ENCODE measurements around the gene IRS1.

The IRS1 gene

GRCh38 chr2:226788881-226789490 is 10.6 kb downstream of the IRS1 start:
- DNase-seq = no peak

DNA sequence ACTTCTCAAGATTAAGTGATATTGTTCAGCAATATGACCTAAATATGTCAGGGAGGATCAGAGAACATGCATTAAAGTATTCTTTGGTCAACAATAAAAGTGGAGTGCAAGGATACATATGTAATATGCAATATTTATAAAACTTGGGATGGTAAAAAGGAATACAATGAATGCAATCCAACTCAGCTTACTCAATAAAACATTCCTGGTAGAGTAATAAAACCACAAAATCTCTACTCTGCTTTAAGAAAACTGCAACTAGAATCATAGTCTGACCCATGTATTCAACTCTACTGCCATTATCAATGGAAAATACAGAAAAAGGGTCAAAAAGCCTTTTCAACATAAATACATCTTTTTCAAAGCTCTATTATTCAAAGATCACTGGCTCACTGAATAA is 11.6 kb downstream of the IRS1 start:
- no peak for DNase-seq

DNA sequence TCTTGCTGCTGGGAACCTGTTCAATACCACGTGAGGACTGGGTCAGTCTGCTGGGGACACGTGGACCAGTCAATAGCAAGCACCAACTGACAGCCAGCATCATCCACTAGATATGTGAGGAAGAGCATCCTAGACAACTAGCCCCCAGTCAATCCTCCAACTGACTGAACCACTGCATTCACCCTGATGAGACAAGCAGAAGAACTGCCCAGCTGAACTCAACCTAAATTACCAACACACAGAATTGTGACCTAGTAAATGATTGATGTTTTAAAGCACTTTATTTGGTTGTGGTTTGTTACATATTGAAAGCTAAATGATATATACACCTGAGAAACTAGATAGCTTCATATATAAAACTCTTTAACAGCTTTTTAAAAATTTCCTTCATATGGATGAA is 15.7 kb downstream of the IRS1 start:
- DNase-seq = no peak

DNA sequence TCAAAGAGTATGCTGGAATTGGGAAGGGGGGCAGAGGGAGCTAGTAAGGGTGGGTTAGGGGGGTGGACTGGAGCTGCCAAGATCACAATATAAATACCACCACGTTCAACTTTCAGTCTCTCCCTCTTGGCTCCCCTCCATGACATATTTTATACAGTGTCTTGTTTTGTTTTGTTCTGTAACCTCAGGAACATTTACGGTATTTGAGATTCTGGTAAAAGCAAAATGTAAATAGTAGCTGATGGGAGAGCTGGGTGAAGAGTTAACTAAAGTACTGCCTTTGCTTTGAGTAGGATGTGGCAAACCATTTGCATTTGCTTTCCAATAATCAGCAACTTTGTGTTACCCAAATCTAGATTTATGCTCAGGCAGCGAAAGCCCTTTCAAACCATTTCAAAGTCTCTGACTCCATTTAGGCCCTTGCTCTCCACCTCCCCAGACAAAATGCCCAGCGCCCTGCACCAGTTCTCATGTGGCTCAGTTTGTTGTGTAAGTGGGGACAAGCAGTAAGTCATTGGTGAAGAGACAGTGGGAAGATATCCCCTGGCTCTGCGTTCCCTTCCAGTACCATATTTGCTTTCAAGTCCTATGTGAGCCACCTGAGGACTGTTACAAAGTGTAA is 17.4 kb downstream of the IRS1 start:
- no peak for DNase-seq

DNA sequence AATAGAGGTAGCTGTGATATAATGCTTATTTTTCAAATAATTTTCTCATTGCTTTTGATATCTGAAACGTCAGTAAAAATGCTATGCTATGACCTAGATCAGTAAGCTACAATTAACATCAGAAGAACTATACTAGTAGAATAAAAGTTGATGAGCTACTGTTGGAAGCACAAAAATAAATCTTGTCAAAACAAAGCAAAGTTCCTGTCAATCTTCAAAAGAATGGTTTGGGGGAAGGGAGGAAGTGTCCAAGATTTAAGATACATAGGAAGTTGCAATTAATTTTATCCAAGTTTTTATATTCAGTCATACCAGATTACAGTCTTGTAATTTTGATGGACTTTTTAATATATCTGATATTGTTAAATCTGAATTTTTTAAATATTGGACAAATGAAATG is 19.2 kb downstream of the IRS1 start:
- no peak for DNase-seq

DNA sequence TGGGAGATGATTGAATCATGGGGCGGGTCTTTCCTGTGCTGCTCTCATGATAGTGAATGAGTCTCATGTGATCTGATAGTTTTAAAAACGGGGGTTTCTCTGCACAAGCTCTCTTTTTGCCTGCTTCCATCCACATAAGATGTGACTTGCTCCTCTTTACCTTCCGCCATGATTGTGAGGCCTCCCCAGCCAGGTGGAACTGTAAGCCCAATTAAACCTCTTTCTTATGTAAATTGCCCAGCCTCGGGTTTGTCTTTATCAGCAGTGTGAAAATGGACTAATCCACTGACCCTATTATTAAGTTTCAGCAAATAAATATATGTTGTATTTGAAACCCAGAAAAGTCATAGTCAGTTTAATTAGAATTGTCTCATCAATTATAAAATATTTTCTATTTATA is 22.0 kb downstream of the IRS1 start:
- no peak for DNase-seq

DNA sequence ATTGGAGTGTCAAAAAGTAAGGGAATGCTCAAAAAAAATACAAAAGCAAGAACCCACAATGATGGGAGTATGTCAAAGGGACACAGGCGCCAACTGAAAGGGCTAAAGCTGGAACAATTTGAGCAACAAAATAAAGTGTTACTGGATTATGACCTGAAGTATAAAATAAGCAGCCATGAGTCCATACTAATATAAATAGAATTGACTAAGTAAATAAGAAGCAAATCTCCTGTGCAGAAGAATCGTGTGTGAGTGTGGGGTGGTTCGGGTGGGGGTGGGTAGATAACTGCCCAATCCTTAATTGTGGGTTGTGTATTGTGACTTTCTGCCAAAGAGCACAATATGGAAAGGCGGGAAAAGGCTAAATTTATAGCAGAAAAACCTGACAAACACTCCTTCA is 23.5 kb downstream of the IRS1 start:
- DNase-seq = no peak

DNA sequence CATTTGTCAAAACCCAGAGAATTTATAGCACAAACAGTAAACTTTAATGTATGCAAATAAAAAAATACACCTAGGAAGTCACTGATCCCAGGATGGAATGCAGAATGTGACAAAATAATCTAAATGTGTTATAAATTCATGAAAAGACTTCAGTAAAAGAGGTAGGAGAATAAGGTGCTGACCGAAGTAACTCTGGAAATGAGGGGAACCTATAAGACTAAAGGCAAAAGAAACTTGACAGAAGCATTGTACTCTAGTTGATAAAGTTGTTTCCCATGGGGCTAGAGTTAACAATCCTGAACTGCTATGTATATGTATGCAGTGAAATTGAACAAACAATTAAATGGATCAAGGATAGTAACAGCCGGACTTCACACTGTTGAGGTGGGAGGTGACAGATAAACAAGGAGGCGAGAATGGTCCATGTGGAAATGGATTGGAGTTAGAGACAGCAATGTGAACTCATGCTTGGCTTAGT is 24.5 kb downstream of the IRS1 start:
- DNase-seq = no peak

DNA sequence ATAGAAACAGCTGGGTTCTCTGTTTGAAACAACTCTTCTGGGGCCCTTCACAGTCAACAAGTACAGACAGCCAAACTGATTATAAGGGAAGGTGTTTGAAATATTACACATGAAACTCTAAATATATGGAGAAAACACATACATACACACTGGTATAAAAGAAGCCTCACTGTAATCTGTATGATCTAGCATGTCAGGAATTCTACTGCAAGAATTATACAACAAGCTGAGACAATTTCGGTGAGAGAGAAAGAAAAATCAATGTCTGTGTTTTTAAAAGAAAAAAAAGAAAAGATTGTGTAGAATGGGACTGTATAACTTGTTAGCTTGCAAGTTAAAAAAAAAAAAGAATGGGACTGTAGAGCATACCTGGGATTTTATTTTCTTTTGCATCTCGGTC is 26.3 kb downstream of the IRS1 start:
- no peak for DNase-seq

DNA sequence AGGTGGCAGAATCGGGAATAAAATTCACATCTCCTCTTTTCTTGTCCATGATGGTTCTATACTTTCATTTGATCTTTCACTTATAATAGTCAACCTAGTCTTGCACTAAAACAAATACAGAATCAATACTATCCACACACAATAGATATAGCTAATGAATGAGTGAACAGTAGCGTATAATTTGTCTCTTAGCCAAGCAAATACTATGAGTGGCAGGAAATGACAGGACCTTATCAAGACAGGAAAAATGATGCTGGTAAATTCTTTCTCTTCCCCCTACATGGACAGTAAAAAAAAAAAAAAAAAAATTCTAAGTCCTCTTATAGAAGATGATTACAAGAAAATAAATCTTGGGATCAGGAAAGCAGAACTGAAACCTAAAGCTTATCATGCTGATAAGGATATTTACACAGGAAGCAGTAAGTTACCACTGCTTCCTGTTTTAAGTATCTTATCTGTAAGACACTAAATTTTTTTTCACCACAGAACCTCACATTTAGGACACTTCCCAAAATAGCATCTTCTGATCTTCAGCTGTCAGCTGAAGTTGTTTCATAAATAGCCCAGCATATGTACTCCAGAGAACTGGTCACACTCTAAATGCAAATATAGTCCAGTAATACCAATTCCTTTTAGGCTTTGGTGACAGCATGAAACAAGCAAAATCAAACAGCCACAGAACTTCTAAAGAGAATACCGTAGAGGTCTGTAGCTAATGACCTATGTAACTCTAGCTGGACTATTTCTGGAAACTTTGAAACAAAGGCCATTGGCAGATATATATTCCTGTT is 27.0 kb downstream of the IRS1 start:
- no peak for DNase-seq

DNA sequence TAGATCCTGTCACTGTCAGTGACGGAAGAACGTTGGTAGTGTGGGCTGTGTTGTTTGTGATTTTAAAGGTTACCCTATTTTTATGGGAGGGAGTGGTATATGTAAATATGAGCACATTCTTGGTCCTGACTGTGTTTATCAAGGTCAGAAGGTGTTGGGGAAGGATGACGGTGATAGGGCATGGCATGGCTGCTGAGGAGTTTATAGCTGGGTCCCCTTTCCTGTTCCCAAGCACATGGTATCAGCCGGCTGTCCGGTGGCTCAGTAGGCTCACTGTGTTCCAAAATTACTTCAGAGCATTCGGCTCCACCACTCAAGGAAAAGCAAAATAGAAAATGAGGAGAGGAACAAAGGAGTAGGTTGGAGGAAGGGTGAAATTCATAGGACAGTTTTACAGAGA is 28.6 kb downstream of the IRS1 start:
- DNase-seq = no peak

DNA sequence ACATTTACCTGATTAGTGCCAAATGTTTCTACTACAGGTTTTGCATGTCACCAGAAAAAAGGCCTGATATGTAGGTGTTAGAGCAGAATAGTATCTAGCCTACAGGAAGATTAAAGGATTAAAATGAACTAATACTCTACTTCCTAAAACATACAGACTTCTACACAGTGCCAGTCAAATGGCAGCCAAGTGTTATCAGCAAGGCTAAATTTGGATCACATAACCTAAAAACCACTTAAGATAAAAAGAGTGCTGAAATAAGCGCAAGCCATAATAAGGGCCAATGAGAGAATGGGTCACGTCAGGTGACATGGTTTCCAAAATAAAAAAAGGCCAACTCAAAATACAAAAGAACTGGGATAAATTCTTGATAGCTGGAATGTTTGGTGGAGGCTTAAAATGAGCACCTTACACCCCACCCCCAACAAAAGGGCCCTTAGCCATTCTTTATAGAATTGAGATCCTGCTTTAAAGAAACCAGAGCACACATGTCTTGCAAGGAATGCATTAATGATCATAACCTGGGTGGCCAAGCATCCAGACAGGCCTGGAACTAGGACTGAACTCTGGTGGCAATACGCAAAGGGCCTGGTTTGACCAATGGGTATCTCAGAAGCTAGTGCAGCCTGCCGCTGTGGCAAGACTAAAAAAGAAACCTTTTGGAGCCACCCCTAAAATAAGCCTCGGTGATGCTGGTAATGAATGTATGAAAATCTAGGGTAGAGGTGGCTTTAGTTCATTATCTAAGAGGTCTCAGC is 32.4 kb downstream of the IRS1 start:
- no peak for DNase-seq

- DNase-seq = no peak
These were observed 33.1 kb downstream of the IRS1 start for GRCh38 chr2:226766352-226767055.

DNA sequence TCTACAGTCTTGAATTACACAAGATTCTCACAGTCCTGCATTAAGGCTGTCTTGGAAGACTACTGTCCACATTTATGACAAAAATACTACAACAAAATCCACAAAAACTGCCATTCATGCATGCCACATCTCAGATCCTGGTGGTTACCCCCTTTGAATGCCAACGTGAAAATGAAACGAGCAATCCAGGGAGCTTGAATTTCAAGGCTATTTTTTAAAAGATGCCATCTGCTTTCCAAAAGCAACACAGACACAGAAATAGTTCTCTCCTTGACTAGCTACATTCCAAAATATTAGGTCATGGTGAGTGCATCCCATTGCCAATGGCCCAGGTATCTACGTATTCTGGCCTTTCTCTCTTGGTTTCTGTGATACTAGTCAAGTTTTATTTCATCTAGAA is 36.3 kb downstream of the IRS1 start:
- DNase-seq = no peak

- DNase-seq = no peak
These were observed 38.4 kb downstream of the IRS1 start for GRCh38 chr2:226761195-226761583.

DNA sequence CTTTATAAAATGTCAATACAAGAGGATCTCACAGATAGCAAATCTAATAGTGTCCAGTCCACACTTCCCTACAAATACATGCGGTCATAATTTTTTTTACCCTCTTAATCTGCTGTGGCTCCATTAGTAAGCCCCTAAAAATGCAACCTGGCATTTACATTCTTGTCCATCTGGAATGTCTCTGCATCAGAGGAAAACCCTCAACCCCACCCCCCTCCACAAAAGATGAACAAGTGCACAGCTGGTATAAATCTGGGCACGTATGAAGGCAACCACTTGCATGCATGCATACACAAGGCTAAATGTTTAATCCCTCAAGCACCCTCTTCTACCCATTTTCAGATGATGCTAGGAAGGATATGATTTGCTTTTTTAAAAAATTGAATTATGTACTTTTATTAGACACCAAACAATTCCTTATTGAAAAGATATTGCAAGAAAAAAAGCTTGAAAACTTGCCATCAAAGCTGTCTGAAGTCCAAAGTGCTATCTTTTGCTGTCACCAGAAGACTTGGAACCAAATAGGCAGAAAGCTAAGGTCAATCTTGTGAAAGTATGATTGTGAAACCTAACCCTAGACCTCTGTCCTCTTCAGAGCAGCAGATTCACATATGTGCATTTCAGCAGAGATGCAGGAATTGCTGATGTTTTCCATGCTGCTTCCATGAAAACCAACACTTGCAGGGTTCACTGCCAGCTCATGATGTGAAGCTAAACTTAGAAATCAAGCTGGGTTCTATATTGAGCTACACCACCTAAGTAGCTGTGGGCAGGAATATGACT is 39.0 kb downstream of the IRS1 start:
- no peak for DNase-seq

GRCh38 chr2:226759768-226760167 is 39.9 kb downstream of the IRS1 start:
- DNase-seq = no peak

DNA sequence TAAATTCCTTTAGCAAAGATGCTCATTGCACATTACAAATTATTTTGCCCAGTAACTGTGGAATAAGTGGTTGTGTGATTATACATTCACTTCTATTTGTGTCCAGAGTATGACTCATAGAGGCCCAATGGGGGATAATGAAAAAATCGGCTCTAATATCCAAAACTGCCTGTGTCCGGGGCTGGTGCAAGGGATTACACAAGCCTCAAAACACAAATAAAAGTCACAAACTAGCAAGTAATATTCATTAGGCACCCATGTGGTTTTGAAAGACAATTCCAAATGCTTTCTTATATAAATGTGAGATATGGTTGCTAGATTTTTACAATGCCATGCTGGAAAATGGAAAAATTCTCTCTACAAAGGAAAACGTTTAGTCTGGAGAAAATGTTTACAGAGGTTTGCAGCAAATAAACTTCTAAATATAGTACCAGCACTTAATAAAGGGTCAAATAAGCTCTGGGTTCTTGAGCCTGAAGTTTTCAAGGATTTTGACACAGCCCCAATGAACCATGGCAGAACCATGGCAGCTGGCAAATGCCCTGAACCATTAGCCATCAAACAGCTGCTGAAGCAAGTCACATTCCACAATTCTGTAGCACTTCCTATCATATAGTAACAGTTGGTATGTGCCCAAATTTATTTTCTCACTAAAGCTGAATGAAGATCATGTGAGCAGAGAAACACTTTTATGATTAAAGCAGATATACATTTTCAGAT is 40.5 kb downstream of the IRS1 start:
- DNase-seq = no peak

GRCh38 chr2:226756131-226756530 is 43.5 kb downstream of the IRS1 start:
- DNase-seq = no peak

DNA sequence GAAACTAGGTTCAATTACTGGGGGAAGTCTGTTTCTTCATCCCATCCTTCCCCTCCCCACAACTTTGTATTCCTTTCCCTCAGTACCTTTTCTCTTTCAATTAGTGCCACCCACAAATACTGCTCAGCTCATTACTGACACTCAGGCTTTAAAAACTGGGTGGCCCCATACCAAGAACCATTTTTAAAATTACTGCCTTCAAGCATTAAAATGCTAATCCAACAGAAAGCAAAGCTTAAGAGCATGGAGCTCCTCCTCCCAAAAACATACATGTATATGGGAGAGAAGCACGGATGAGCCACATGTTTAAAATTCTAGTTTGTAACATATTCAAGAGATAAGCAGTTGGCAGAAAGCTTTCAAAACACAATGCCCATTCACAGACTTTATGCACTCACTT is 44.0 kb downstream of the IRS1 start:
- DNase-seq = no peak

Measured in stimulated activated CD4-positive, alpha-beta T cell treated with anti-CD3 and anti-CD28 coated beads, Interleukin-15, amount 100 ng/mL, for 24 hours (primary cell).